ENCODE data around the gene POM121L12.

DNA sequence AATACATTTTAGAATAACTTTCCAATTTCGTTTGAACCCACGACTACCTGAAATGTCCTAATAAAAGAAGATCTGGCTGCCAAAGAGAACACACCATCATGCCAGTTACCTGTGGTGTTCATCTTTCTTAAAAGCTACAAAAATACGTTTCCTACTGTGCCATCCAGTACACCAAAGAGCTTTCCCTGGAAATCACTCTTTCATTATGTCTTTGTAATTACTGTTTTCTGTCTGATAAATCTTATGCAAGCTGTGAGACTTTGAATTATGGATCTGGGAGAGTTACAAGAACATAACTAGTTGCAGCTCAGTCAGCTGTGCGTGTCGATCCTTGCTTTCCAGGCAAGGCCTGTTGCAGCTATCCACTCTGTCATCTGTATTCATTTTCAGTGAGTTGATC lies 12.5 kb upstream of the POM121L12 start:
- TF ChIP-seq CTCF (IDR thresholded peaks at IDR 0.05) (no peak), EZH2 (IDR thresholded peaks at IDR 0.05) (no peak)
